ENCODE data around the gene ZDHHC14. TPM values are rescaled to one million over a fixed set of nuclear protein-coding genes. Genes with fewer than 3 reads are reported as not detected.

Gene ZDHHC14
- total RNA-seq, 1 experiment from 2014 or later: 3.2 TPM

GRCh38 chr6:157445277-157446009, 64.5 kb downstream of the ZDHHC14 start:
- no peak overlapping the region for H3K27ac ChIP-seq (ENCODE audit: low read depth, low read length, poor library complexity, severe bottlenecking)
- no peaks in the 10 kb centered on the region for H3K36me3 ChIP-seq (ENCODE audit: insufficient read depth, low read length, poor library complexity, severe bottlenecking)
- no peaks in the 10 kb centered on the region for H3K27me3 ChIP-seq (replicated peaks; ENCODE audit: insufficient read depth, low read depth, low read length, poor library complexity)
- no peaks in the 10 kb centered on the region for H3K4me1 ChIP-seq (ENCODE audit: insufficient read depth, low read length, poor library complexity, severe bottlenecking)
- BruUV-seq (replicated peaks): no TSS peak
- intact Hi-C loops (cut with micrococcal nuclease; ENCODE audit: unreplicated experiment): no loop called here
- no peak for DNase-seq (ENCODE audit: low spot score)
- ChIA-PET POLR2A (ENCODE audit: low non-redundant PET) (no interaction called here), CTCF (no interaction called here)
- no peaks in the 10 kb centered on the region for H3K9me3 ChIP-seq (ENCODE audit: low read depth, low read length, poor library complexity, severe bottlenecking)
- no peak overlapping the region for H3K4me3 ChIP-seq (ENCODE audit: low read depth, low read length, poor library complexity, severe bottlenecking)
- TF ChIP-seq EZH2 (IDR thresholded peaks at IDR 0.05; ENCODE audit: borderline replicate concordance, low read depth, low read length, poor library complexity, severe bottlenecking) (no peak), CTCF (conservative IDR thresholded peaks at IDR 0.05; ENCODE audit: low read depth, low read length) (no peak)

- BruUV-seq (replicated peaks): no TSS peak
- no peaks in the 10 kb centered on the region for H3K4me1 ChIP-seq (ENCODE audit: insufficient read depth, low read length, poor library complexity, severe bottlenecking)
- H3K4me3 ChIP-seq (ENCODE audit: low read depth, low read length, poor library complexity, severe bottlenecking): no peak overlapping the region
- H3K27me3 ChIP-seq (replicated peaks; ENCODE audit: insufficient read depth, low read depth, low read length, poor library complexity): no peaks in the 10 kb centered on the region
- H3K9me3 ChIP-seq (ENCODE audit: low read depth, low read length, poor library complexity, severe bottlenecking): no peaks in the 10 kb centered on the region
- POLR2A ChIA-PET (ENCODE audit: low non-redundant PET): no interaction called here
- TF ChIP-seq CTCF (conservative IDR thresholded peaks at IDR 0.05; ENCODE audit: low read depth, low read length) (no peak), EZH2 (IDR thresholded peaks at IDR 0.05; ENCODE audit: borderline replicate concordance, low read depth, low read length, poor library complexity, severe bottlenecking) (no peak)
- intact Hi-C loops (cut with micrococcal nuclease; ENCODE audit: unreplicated experiment): no loop called here
- no peak for DNase-seq (ENCODE audit: low spot score)
- CTCF ChIA-PET: no interaction called here
- no peak overlapping the region for H3K27ac ChIP-seq (ENCODE audit: low read depth, low read length, poor library complexity, severe bottlenecking)
- H3K36me3 ChIP-seq (ENCODE audit: insufficient read depth, low read length, poor library complexity, severe bottlenecking): no peaks in the 10 kb centered on the region
These were observed 66.7 kb downstream of the ZDHHC14 start for GRCh38 chr6:157447735-157448134.

GRCh38 chr6:157449610-157450009, 68.6 kb downstream of the ZDHHC14 start:
- Histone ChIP-seq H3K4me1 (ENCODE audit: insufficient read depth, low read length, poor library complexity, severe bottlenecking) (no peaks in the 10 kb centered on the region), H3K36me3 (ENCODE audit: insufficient read depth, low read length, poor library complexity, severe bottlenecking) (no peaks in the 10 kb centered on the region), H3K9me3 (ENCODE audit: low read depth, low read length, poor library complexity, severe bottlenecking) (no peaks in the 10 kb centered on the region), H3K27me3 (replicated peaks; ENCODE audit: insufficient read depth, low read depth, low read length, poor library complexity) (no peaks in the 10 kb centered on the region), H3K4me3 (ENCODE audit: low read depth, low read length, poor library complexity, severe bottlenecking) (no peak overlapping the region), H3K27ac (ENCODE audit: low read depth, low read length, poor library complexity, severe bottlenecking) (no peak overlapping the region)
- no TSS peak for BruUV-seq (replicated peaks)
- CTCF ChIA-PET: no interaction called here
- no peak for TF ChIP-seq CTCF (conservative IDR thresholded peaks at IDR 0.05; ENCODE audit: low read depth, low read length)
- no peak for TF ChIP-seq EZH2 (IDR thresholded peaks at IDR 0.05; ENCODE audit: borderline replicate concordance, low read depth, low read length, poor library complexity, severe bottlenecking)
- intact Hi-C loops (cut with micrococcal nuclease; ENCODE audit: unreplicated experiment): no loop called here
- no peak for DNase-seq (ENCODE audit: low spot score)
- POLR2A ChIA-PET (ENCODE audit: low non-redundant PET): no interaction called here

All from A673 (cell line).